Lower leg skin (tissue), 4 donors: ENCODE measurements around the gene ATXN3. TPM values are rescaled to one million over a fixed set of nuclear protein-coding genes. Genes with fewer than 3 reads are reported as not detected.

Experiments used
- DNase-seq, 2 donors: peaks; one replicate each; pipeline ENCODE4 v3.0.0-alpha.2; 2019; ENCODE audit warnings: low spot score in 2 of 2
- H3K4me3 ChIP-seq: fragments of 200-600 bp; sonication (generic); 2 replicates; pipeline ENCODE4 v1.5.1; 2017; ENCODE audit warnings: mild to moderate bottlenecking, low read depth; ENCODE audit not compliant: poor library complexity, severe bottlenecking
- POLR2A ChIP-seq, 2 donors: fragments of 450-650 bp; IDR thresholded peaks; one replicate each; pipeline ENCODE4 v1.6.1; 2016 to 2017; ENCODE audit warnings: antibody characterized with exemption in 2 of 2, mild to moderate bottlenecking in 1 of 2, moderate library complexity in 1 of 2
- WGBS, 2 donors: methylation state at CpG; one replicate each; pipeline ENCODE4 v1.1.5; 2018; 5-methylcytosine and 5-hydroxymethylcytosine counted together
- intact Hi-C: fragments of 100-400 bp; cut with DNase I; formaldehyde crosslinking; loops from one replicate; pipeline ENCODE4 v1.15.0; 2023; ENCODE audit warnings: low total_unique reads
- total RNA-seq, 4 donors: library from RNA; depleted of rRNA; stranded (reverse); fragments of >200 nt; gene quantifications; one replicate each; pipeline ENCODE4 v1.1.0, GENCODE V29; 2016
- TF ChIP-seq, protein P1 (sequence below), 3 donors: fragments of 450-650 bp; IDR thresholded peaks; one replicate each; pipeline ENCODE4 v1.5.1; 2016; ENCODE audit warnings: antibody characterized with exemption in 3 of 3, mild to moderate bottlenecking in 3 of 3, moderate library complexity in 2 of 3

The ATXN3 gene
- total RNA-seq, 4 donors from 2014 or later = 34.7 to 57.5 (median 45.4) TPM

DNA sequence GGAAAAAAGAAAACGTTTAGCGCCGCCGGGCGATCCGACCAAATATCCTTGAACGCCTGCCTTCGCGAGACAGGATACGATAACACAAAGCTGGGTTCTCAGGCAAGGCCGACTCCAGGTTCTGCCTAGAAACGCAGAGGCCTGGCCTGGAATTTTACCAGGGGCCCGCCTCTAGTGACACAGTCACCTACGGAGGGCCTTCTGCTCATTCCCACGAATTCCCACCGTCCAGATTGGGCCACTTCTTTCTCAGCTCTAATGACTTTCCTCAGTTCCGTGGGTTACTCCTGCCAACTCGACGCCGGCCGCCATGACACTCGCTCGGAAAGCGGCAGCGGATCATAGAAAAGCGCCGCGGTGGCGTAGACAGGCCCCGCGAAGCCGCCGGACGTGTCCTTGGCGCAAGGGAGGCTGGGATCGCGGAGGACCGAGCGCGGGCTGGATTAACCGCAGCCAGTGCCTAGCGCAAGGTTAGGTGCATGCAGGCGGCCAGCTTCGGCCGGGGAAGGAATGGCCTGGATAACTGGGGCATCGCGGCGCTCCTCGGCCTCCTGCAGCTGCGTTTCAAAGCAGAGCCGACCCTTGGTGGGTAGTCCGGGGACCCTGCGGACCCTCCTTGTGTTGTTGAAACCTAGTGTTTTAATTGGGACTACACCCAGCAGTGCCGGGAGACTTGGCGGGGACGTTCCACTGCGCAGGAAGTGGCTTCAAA lies 66.5 kb downstream of the ATXN3 start, which contains the start of gene TRIP11:
Gene TRIP11 (minus strand): TSS at position 341 of the 712 bp plus-strand sequence. CDS start 374 bp downstream, outside the sequence.
- DNase-seq = peak; percentile 91 to 98
- WGBS, 2 donors = 1% methylated on average over 33 to 52 of the region's 57 CpGs
- TF ChIP-seq POLR2A (IDR thresholded peaks at IDR 0.05) = peak in 1 of 2 donors; percentile 11
- TF ChIP-seq, protein P1, sequence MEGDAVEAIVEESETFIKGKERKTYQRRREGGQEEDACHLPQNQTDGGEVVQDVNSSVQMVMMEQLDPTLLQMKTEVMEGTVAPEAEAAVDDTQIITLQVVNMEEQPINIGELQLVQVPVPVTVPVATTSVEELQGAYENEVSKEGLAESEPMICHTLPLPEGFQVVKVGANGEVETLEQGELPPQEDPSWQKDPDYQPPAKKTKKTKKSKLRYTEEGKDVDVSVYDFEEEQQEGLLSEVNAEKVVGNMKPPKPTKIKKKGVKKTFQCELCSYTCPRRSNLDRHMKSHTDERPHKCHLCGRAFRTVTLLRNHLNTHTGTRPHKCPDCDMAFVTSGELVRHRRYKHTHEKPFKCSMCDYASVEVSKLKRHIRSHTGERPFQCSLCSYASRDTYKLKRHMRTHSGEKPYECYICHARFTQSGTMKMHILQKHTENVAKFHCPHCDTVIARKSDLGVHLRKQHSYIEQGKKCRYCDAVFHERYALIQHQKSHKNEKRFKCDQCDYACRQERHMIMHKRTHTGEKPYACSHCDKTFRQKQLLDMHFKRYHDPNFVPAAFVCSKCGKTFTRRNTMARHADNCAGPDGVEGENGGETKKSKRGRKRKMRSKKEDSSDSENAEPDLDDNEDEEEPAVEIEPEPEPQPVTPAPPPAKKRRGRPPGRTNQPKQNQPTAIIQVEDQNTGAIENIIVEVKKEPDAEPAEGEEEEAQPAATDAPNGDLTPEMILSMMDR (IDR thresholded peaks at IDR 0.05) = no peak
- peak within 1 kb of the TSS; percentile 85 for H3K4me3 ChIP-seq
- intact Hi-C loops = no loop called here

DNA sequence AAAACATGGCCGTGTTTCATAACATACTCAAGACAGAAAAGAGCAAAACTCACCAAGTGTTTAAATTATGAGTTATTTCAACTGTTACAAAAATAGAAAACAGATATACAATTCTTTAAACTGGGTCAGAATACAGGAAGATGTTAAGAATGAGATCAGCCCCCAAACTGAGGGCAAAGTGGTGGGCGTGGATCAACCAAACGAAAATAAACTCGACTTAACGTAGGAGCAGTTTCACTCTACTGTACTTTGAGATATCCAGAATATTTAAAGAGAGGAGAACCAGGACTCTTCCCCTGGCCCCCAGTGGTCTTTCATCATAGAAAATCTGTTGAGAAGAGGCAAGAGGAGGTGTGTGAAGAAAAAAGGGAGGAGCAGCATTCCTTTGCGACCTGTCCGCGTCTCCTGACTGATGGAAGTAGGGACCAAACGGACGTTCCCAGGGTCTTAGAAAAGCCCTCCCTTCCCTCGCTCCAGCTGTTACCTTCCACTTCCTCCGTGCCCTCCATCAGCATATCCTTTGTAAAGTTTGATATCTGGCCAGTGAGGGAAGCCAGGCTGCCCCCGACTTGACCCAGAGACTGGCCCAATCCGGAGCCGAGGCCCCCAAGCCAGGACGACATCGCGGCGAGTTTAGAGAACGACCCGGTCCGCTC lies 67.2 kb downstream of the ATXN3 start:
- DNase-seq = peak in 1 of 2 donors; percentile 20
- TF ChIP-seq, protein P1 (IDR thresholded peaks at IDR 0.05) = no peak
- no peak for TF ChIP-seq POLR2A (IDR thresholded peaks at IDR 0.05)
- H3K4me3 ChIP-seq = peak overlapping the region; percentile 85
- WGBS, 2 donors = 0 to 1% methylated on average over 22 of the region's 22 CpGs
- intact Hi-C loops = no loop called here

DNA sequence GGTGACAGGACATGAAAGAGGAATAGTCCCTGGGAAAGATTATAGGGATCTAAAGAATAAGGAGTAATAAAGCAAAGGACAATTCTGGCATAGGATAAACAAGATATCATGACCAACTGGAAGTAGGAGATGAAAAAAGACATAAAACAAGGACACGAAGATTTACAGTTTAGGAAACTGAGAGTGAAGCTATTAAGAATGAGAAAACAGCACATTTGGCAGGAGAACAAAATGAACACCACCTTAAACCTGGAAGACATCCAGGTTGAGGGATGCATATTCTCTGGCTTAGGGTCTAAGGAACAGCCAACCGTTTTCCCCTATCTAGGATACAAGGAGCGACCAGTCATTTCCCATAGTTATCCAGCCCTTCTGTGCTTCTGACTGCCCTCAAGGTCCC lies 68.4 kb downstream of the ATXN3 start:
- intact Hi-C loops = no loop called here
- no peak for TF ChIP-seq POLR2A (IDR thresholded peaks at IDR 0.05)
- TF ChIP-seq, protein P1 (IDR thresholded peaks at IDR 0.05) = no peak
- no peak for DNase-seq
- WGBS, 2 donors = 36 to 38% methylated on average over 3 of the region's 3 CpGs
- H3K4me3 ChIP-seq = no peak overlapping the region

DNA sequence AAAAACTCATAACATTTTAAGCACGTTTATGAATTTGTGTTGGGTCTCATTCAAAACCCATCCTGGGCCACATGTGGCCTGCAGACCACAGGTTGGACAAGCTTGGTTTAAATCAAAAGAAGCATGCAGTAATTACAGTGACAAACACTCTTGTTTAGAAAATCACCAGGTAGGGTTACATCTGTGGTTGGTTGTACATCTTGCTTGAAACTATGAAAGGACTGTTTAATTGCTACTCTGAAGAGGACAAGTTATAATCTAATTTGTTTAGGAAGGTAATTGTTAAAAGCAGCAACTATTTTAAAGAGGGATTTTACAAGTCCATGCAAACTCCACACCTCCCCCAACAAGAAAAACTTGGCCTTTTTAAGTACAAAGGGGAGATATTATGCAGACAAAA lies 70.5 kb downstream of the ATXN3 start:
- H3K4me3 ChIP-seq = no peak overlapping the region
- TF ChIP-seq POLR2A (IDR thresholded peaks at IDR 0.05) = no peak
- TF ChIP-seq, protein P1 (IDR thresholded peaks at IDR 0.05) = no peak
- intact Hi-C loops = no loop called here
- no peak for DNase-seq
- WGBS, 2 donors = 35 to 40% methylated on average over 1 of the region's 1 CpG

DNA sequence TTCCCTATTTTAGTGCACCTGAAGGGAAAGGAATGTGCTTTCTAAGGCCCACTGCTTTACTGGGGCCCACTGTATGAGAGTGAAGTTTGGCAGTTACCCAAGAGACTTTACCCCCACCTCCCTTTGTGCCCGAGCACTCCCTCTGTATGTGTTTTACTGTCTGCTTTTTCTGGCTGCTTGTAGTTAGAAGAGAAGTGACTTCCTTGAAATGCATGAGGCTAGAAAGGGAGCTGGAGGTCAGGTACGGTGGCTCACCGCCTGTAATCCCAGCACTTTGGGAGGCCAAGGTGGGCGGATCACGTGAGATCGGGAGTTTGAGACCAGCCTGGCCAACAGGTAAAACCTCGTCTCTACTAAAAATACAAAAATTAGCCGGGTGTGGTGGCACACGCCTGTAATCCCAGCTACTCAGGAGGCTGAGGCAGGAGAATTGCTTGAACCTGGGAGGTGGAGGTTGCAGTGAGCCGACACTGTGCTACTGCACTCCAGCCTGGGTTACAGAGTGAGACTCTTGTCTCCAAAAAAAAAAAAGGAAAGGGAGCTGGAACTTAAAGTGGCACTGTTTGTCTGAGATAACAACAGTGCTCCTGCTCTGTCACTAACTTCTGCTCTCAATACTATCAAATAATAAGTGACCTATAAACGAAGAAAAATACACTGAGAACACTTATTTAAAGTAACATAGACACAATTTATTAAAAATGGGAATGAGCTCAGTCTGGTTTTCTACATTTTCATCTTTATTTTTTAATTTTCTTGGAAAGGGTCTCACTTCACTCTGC lies 72.3 kb downstream of the ATXN3 start:
- intact Hi-C loops = no loop called here
- 92 to 93% methylated on average over 11 of the region's 11 CpGs for WGBS, 2 donors
- DNase-seq = no peak
- TF ChIP-seq, protein P1 (IDR thresholded peaks at IDR 0.05) = no peak
- TF ChIP-seq POLR2A (IDR thresholded peaks at IDR 0.05) = no peak
- no peak overlapping the region for H3K4me3 ChIP-seq
